Ectodermal cell (in vitro differentiated cells): ENCODE measurements around the gene PCDHGA5.
"Not testable (repeated sequence)": the region's sequence is repeated elsewhere in the genome, so short reads cannot be mapped to it uniquely, and the experiment has no call there.

Source experiments
- H3K27ac ChIP-seq: 2 replicates; pipeline ENCODE4 v1.7.0; 2013; ENCODE audit warnings: mild to moderate bottlenecking, low read depth, low read length; ENCODE audit not compliant: insufficient read depth, poor library complexity, severe bottlenecking
- H3K27me3 ChIP-seq: 2 replicates; pipeline ENCODE4 v1.7.0; 2013; ENCODE audit warnings: mild to moderate bottlenecking, low read length; ENCODE audit not compliant: insufficient read depth, control insufficient read depth, poor library complexity, severe bottlenecking
- H3K36me3 ChIP-seq: one replicate; pipeline ENCODE4 v1.7.0; 2013; ENCODE audit warnings: low read length; ENCODE audit not compliant: control insufficient read depth, insufficient read depth
- H3K4me1 ChIP-seq: one replicate; pipeline ENCODE4 v1.7.0; 2013; ENCODE audit warnings: low read length; ENCODE audit not compliant: control insufficient read depth, insufficient read depth
- H3K4me3 ChIP-seq: 2 replicates; pipeline ENCODE4 v1.7.0; 2013; ENCODE audit warnings: low read depth, low read length, control low read depth; ENCODE audit not compliant: insufficient read depth
- H3K9me3 ChIP-seq: 2 replicates; pipeline ENCODE4 v1.7.0; 2013; ENCODE audit warnings: mild to moderate bottlenecking, low read length, moderate library complexity; ENCODE audit not compliant: control insufficient read depth
- WGBS, 2 experiments: methylation state at CpG; one replicate each; pipeline ENCODE4 v1.1.7; 2013; ENCODE audit warnings: missing lambda C conversion rate in 2 of 2; 5-methylcytosine and 5-hydroxymethylcytosine counted together

Gene PCDHGA5

GRCh38 chr5:141387557-141388311, 23.8 kb downstream of the PCDHGA5 start, which contains the start of gene PCDHGB4:
PCDHGB4 (plus strand) TSS chr5:141387698; CDS start chr5:141387885, 187 bp downstream.
- H3K27me3 ChIP-seq, H3K9me3 ChIP-seq, H3K27ac ChIP-seq, H3K4me1 ChIP-seq, H3K36me3 ChIP-seq: not testable (repeated sequence)
- H3K4me3 ChIP-seq: peak within 1 kb of the TSS; percentile 23
- WGBS, 2 experiments: 65 to 71% methylated on average over 17 of the region's 40 CpGs

DNA sequence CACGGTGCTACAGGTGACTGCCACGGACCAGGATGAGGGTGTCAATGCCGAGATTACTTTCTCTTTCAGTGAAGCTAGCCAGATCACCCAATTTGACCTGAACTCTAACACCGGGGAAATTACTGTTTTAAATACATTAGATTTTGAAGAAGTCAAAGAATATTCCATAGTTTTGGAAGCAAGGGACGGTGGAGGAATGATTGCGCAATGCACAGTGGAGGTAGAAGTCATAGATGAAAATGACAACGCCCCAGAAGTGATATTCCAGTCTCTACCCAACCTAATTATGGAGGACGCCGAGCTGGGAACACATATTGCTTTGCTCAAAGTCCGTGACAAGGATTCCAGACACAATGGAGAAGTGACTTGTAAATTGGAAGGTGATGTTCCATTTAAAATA, 24.7 kb downstream of the PCDHGA5 start:
- Histone ChIP-seq H3K4me3 (no peak overlapping the region), H3K4me1 (no peaks in the 10 kb centered on the region), H3K9me3 (peaks cover 5% of the 10 kb centered on the region), H3K27ac (no peak overlapping the region), H3K27me3 (no peaks in the 10 kb centered on the region), H3K36me3 (peaks cover 12% of the 10 kb centered on the region)
- WGBS, 2 experiments: 92 to 100% methylated on average over 9 to 10 of the region's 10 CpGs

DNA sequence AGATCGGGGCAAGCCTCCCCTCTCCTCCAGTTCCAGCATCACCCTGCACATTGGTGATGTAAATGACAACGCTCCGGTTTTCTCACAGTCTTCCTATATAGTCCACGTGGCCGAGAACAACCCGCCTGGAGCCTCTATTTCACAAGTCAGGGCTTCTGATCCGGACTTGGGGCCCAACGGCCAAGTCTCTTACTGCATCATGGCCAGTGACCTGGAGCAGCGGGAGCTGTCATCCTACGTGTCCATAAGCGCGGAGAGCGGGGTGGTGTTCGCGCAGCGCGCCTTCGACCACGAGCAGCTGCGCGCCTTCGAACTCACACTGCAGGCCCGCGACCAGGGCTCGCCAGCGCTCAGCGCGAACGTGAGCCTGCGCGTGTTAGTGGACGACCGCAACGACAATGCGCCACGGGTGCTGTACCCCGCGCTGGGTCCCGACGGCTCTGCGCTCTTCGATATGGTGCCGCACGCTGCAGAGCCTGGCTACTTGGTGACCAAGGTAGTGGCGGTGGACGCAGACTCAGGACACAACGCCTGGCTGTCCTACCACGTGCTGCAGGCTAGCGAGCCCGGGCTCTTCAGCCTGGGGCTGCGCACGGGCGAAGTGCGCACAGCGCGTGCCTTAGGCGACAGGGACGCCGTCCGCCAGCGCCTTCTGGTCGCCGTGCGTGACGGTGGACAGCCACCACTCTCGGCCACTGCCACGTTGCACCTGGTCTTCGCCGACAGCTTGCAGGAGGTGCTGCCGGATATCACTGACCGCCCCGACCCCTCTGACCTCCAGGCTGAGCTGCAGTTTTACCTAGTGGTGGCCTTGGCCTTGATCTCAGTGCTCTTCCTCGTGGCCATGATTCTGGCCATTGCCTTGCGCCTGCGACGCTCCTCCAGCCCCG, 25.4 kb downstream of the PCDHGA5 start:
- Histone ChIP-seq H3K27me3 (no peaks in the 10 kb centered on the region), H3K4me3 (no peak overlapping the region), H3K9me3 (peaks cover 5% of the 10 kb centered on the region), H3K4me1 (no peaks in the 10 kb centered on the region), H3K36me3 (peaks cover 12% of the 10 kb centered on the region), H3K27ac (no peak overlapping the region)
- WGBS, 2 experiments: 96 to 97% methylated on average over 77 of the region's 77 CpGs

GRCh38 chr5:141392429-141393198, 28.7 kb downstream of the PCDHGA5 start, which contains the start of gene PCDHGA8:
PCDHGA8 (plus strand) TSS chr5:141392633; CDS start chr5:141392814, 181 bp downstream.
- no peaks in the 10 kb centered on the region for H3K27me3 ChIP-seq
- no peak within 1 kb of the TSS for H3K27ac ChIP-seq
- 96 to 97% methylated on average over 37 to 38 of the region's 38 CpGs for WGBS, 2 experiments
- H3K9me3 ChIP-seq: peaks cover 5% of the 10 kb centered on the region
- H3K36me3 ChIP-seq: peaks cover 12% of the 10 kb centered on the region
- H3K4me1 ChIP-seq: no peaks in the 10 kb centered on the region
- H3K4me3 ChIP-seq: no peak within 1 kb of the TSS

DNA sequence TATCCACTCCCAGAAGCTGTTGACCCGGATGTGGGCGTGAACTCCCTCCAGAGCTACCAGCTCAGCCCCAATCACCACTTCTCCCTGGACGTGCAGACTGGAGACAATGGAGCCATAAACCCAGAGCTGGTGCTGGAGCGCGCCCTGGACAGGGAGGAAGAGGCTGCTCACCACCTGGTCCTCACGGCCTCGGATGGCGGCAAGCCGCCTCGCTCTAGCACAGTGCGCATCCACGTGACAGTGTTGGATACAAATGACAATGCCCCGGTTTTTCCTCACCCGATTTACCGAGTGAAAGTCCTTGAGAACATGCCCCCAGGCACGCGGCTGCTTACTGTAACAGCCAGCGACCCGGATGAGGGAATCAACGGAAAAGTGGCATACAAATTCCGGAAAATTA, 29.3 kb downstream of the PCDHGA5 start:
- Histone ChIP-seq H3K4me3 (no peak overlapping the region), H3K9me3 (peaks cover 4% of the 10 kb centered on the region), H3K36me3 (peaks cover 12% of the 10 kb centered on the region), H3K27me3 (no peaks in the 10 kb centered on the region), H3K27ac (no peak overlapping the region), H3K4me1 (no peaks in the 10 kb centered on the region)
- WGBS, 2 experiments: 94 to 95% methylated on average over 21 of the region's 21 CpGs

GRCh38 chr5:141394401-141395187, 30.6 kb downstream of the PCDHGA5 start:
- WGBS, 2 experiments: 96 to 97% methylated on average over 40 to 41 of the region's 53 CpGs
- H3K27ac ChIP-seq, H3K27me3 ChIP-seq, H3K4me1 ChIP-seq, H3K9me3 ChIP-seq, H3K4me3 ChIP-seq: not testable (repeated sequence)
- H3K36me3 ChIP-seq: peaks cover 12% of the 10 kb centered on the region

DNA sequence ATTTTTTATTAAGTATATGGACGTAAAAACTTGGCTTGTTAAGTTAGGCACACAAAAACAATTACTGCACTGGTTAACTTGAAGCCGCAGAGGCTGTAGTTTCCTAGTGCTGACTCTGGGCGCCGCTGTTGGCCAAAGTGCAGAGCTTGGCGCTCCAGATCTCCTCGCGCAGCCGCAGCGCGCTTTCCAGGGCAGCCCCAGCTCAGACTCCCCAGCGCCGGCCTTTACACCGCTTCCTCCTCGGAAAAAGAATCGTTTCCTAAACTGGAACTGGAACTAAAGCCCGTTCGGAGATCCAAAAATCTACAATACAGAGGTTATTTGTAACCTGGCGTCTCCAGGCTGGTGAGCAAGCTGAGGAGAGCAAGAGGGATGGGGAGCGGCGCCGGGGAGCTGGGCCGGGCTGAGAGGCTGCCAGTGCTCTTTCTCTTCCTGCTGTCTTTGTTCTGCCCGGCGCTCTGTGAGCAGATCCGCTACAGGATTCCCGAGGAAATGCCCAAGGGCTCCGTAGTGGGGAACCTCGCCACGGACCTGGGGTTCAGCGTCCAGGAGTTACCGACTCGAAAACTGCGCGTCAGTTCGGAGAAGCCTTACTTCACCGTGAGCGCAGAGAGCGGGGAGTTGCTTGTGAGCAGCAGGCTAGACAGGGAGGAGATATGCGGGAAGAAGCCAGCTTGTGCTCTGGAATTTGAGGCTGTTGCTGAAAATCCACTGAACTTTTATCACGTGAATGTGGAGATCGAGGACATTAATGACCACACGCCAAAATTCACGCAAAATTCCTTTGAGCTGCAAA, 34.0 kb downstream of the PCDHGA5 start, which contains the start of gene PCDHGB5:
Gene PCDHGB5 (plus strand): TSS at position 192 of the 796 bp plus-strand sequence. CDS start 181 bp downstream, at position 373.
- not testable (repeated sequence) for H3K4me3 ChIP-seq, H3K27me3 ChIP-seq, H3K27ac ChIP-seq, H3K9me3 ChIP-seq, H3K4me1 ChIP-seq, H3K36me3 ChIP-seq
- WGBS, 2 experiments: 86 to 92% methylated on average over 19 to 20 of the region's 43 CpGs

DNA sequence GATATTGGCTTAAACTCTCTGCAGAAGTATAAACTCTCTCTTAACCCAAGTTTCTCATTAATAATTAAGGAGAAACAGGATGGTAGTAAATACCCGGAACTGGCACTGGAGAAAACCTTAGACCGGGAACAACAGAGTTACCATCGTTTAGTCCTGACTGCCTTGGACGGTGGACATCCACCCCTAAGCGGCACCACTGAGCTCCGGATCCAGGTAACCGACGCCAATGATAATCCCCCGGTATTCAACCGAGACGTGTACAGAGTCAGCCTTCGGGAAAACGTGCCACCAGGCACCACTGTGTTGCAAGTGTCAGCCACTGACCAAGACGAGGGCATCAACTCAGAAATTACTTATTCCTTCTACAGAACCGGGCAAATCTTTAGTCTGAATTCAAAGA, 34.6 kb downstream of the PCDHGA5 start:
- no peaks in the 10 kb centered on the region for H3K4me1 ChIP-seq
- H3K4me3 ChIP-seq: no peak overlapping the region
- H3K36me3 ChIP-seq: no peaks in the 10 kb centered on the region
- H3K9me3 ChIP-seq: peaks cover 3% of the 10 kb centered on the region
- 93 to 96% methylated on average over 15 of the region's 15 CpGs for whole genome bisulfite sequencing, 2 experiments
- H3K27ac ChIP-seq: no peak overlapping the region
- no peaks in the 10 kb centered on the region for H3K27me3 ChIP-seq
